GM12874 (cell line): Measurements from ENCODE around the gene AHNAK.

ENCODE experiments used
- CTCF ChIP-seq: IDR thresholded peaks from 2 replicates; pipeline ENCODE4 v1.5.1; 2011; ENCODE audit warnings: low read depth, mild to moderate bottlenecking, control low read depth, low read length, moderate library complexity; ENCODE audit not compliant: insufficient read depth

The AHNAK gene

GRCh38 chr11:62445314-62445740, 101.3 kb downstream of the AHNAK start:
- no peak for TF ChIP-seq CTCF

- no peak for TF ChIP-seq CTCF
These were observed 101.8 kb downstream of the AHNAK start for GRCh38 chr11:62444835-62445234.

GRCh38 chr11:62444236-62444833, 102.3 kb downstream of the AHNAK start:
- no peak for TF ChIP-seq CTCF

GRCh38 chr11:62443390-62444235, 103.0 kb downstream of the AHNAK start:
- no peak for TF ChIP-seq CTCF

- TF ChIP-seq CTCF: no peak
These were observed 106.6 kb downstream of the AHNAK start for GRCh38 chr11:62439785-62440602.

GRCh38 chr11:62438641-62439040, 108.0 kb downstream of the AHNAK start:
- no peak for TF ChIP-seq CTCF

GRCh38 chr11:62437616-62438015, 109.0 kb downstream of the AHNAK start:
- TF ChIP-seq CTCF: no peak
